K562 (cell line): ENCODE data around the gene IGFALS. TPM values are rescaled to one million over a fixed set of nuclear protein-coding genes. Genes with fewer than 3 reads are reported as not detected.

Experiments
- ATAC-seq: fragments of 200-7000 bp; cut with Tn5 transposase; 3 replicates; pipeline ENCODE4 v1.9.1; 2020; ENCODE audit warnings: moderate library complexity
- BruUV-seq: library from RNA; stranded (reverse); fragments of 400-500 nt; replicated peaks from 2 replicates; lab custom pipeline; 2021; lab: Mats Ljungman, UMichigan
- CTCF ChIA-PET: fragments of 300-600 bp; formaldehyde crosslinking; extraction: SDS; loops from one replicate; lab custom pipeline; 2021; ENCODE audit warnings: low intra/inter-chr PET ratio; lab: Yijun Ruan, JAX
- POLR2A ChIA-PET: fragments of 300-600, 350-650 bp; sonication (Branson Sonifier 250); formaldehyde crosslinking; extraction: SDS; loops from one replicate; lab custom pipeline; 2021; ENCODE audit warnings: antibody characterized with exemption, inconsistent platforms; lab: Yijun Ruan, JAX
- DNase-seq, 4 experiments: peaks; one replicate each; pipeline versions ENCODE4 v3.0.0 to v3.0.0-alpha.2; 2011 to 2018; ENCODE audit warnings: low spot score in 3 of 4, mixed read lengths in 3 of 4; ENCODE audit errors: extremely low read depth in 1 of 4
- FAIRE-seq: peaks from 2 replicates; lab custom pipeline; 2011; peaks lifted over from hg19 to GRCh38; lab: Jason Lieb, UNC
- H2AFZ ChIP-seq: 2 replicates; pipeline ENCODE4 v1.6.0; 2011; ENCODE audit warnings: low read depth, low read length, control low read depth, inconsistent platforms
- H3K27ac ChIP-seq: fragments of 200-600 bp; 3 replicates; pipeline ENCODE4 v1.8.0; 2011; ENCODE audit warnings: low read depth, mild to moderate bottlenecking, control low read depth, inconsistent platforms, low read length, moderate library complexity, mixed read lengths; ENCODE audit errors: extremely low read depth
- H3K27me3 ChIP-seq, 2 experiments: fragments of 300-600 bp in 1 of 2; 2 replicates in 1 of 2; 3 replicates in 1 of 2; pipeline versions ENCODE4 v1.6.0 to v1.8.0; 2011; ENCODE audit warnings: inconsistent platforms in 2 of 2, low read length in 2 of 2, mild to moderate bottlenecking in 1 of 2, mixed read lengths in 1 of 2, moderate library complexity in 1 of 2; ENCODE audit not compliant: control insufficient read depth in 2 of 2, insufficient read depth in 2 of 2
- H3K36me3 ChIP-seq: fragments of 300-600 bp; 3 replicates; pipeline ENCODE4 v1.8.0; 2011; ENCODE audit warnings: mild to moderate bottlenecking, low read length, inconsistent platforms; ENCODE audit not compliant: control insufficient read depth, insufficient read depth
- H3K4me1 ChIP-seq, 2 experiments: fragments of 200-600 bp in 1 of 2; replicated peaks in 1 of 2; 2 replicates in 1 of 2; 3 replicates in 1 of 2; pipeline versions ENCODE4 v1.5.1 to v1.8.0; 2011; ENCODE audit warnings: inconsistent platforms in 2 of 2, low read length in 2 of 2, mild to moderate bottlenecking in 1 of 2, mixed read lengths in 1 of 2, moderate library complexity in 1 of 2; ENCODE audit not compliant: control insufficient read depth in 2 of 2, insufficient read depth in 2 of 2
- H3K4me2 ChIP-seq: 2 replicates; pipeline ENCODE4 v1.6.1; 2011; ENCODE audit warnings: low read length, control low read depth, inconsistent platforms, mixed read lengths; ENCODE audit not compliant: insufficient read depth
- H3K4me3 ChIP-seq: fragments of 200-600 bp; sonication (generic), shearing (Covaris generic); 2 replicates; pipeline ENCODE4 v1.5.1; 2016; ENCODE audit warnings: control low read depth, inconsistent platforms
- H3K79me2 ChIP-seq: fragments of 200-600 bp; 3 replicates; pipeline ENCODE4 v1.8.0; 2011; ENCODE audit warnings: low read length, inconsistent platforms; ENCODE audit not compliant: control insufficient read depth, insufficient read depth
- H3K9ac ChIP-seq, 2 experiments: 2 replicates each; pipeline versions ENCODE4 v1.6.0 to v1.6.1; 2011; ENCODE audit warnings: low read depth in 2 of 2, low read length in 2 of 2, control low read depth in 1 of 2, inconsistent platforms in 1 of 2, mild to moderate bottlenecking in 1 of 2, mixed read lengths in 1 of 2; ENCODE audit not compliant: insufficient read depth in 1 of 2
- H3K9me1 ChIP-seq: one replicate; pipeline ENCODE4 v1.6.0; 2011; ENCODE audit warnings: inconsistent platforms, mild to moderate bottlenecking, low read length, moderate library complexity; ENCODE audit not compliant: control insufficient read depth, insufficient read depth
- H3K9me3 ChIP-seq: replicated peaks from 2 replicates; pipeline ENCODE4 v1.5.1; 2011; ENCODE audit warnings: low read depth, low read length, inconsistent platforms; ENCODE audit not compliant: control insufficient read depth, insufficient read depth
- H4K20me1 ChIP-seq: replicated peaks from 2 replicates; pipeline ENCODE4 v1.6.1; 2011; ENCODE audit warnings: low read length, inconsistent platforms, mixed read lengths; ENCODE audit not compliant: control insufficient read depth, insufficient read depth
- DNMT1 ChIP-seq: fragments of 450-650 bp; IDR thresholded peaks from 2 replicates; pipeline ENCODE4 v1.6.1; 2016; ENCODE audit warnings: antibody characterized with exemption, mild to moderate bottlenecking
- ERF ChIP-seq: fragments of 450-650 bp; formaldehyde crosslinking; IDR thresholded peaks from 2 replicates; pipeline ENCODE4 v1.4.0; 2020; ENCODE audit warnings: mild to moderate bottlenecking, mixed read lengths
- ETV1 ChIP-seq: fragments of 450-650 bp; conservative IDR thresholded peaks from 2 replicates; pipeline ENCODE4 v1.6.1; 2016; ENCODE audit warnings: missing genetic modification characterization, control low read depth, low read depth, missing compliant biosample characterization
- KLF13 ChIP-seq: fragments of 450-650 bp; IDR thresholded peaks from 2 replicates; pipeline ENCODE4 v1.6.1; 2016; ENCODE audit warnings: missing genetic modification characterization, low read depth, mild to moderate bottlenecking, missing compliant biosample characterization, moderate library complexity, borderline replicate concordance
- MECOM ChIP-seq: fragments of 250-450 bp; sonication (Bioruptor Pico); IDR thresholded peaks from 2 replicates; pipeline ENCODE4 v1.8.0; 2022; ENCODE audit warnings: inconsistent platforms
- NR0B1 ChIP-seq: fragments of 450-650 bp; IDR thresholded peaks from one replicate; pipeline ENCODE4 v1.6.1; 2018; ENCODE audit warnings: mild to moderate bottlenecking, moderate library complexity; ENCODE audit not compliant: partially characterized antibody
- NRF1 ChIP-seq, 2 experiments: fragments of 450-650 bp; IDR thresholded peaks in 1 of 2; conservative IDR thresholded peaks in 1 of 2; 2 replicates each; pipeline ENCODE4 v1.6.1; 2014; ENCODE audit warnings: mild to moderate bottlenecking in 2 of 2
- RCOR1 ChIP-seq, 2 experiments: IDR thresholded peaks; 2 replicates each; pipeline ENCODE4 v1.6.1; 2012; ENCODE audit warnings: low read depth in 2 of 2, low read length in 2 of 2, borderline replicate concordance in 1 of 2, improper control_type of control experiment in 1 of 2
- SLC30A9 ChIP-seq: fragments of 250-450 bp; sonication (Bioruptor Pico); IDR thresholded peaks from 2 replicates; pipeline ENCODE4 v1.8.0; 2022; ENCODE audit warnings: mild to moderate bottlenecking, moderate library complexity
- TAF15 ChIP-seq: fragments of 200-400 bp; formaldehyde crosslinking; IDR thresholded peaks from 2 replicates; pipeline ENCODE4 v1.6.1; 2017; ENCODE audit warnings: mild to moderate bottlenecking, low read depth, low read length, moderate library complexity
- ZC3H4 ChIP-seq: sonication (generic); formaldehyde crosslinking; IDR thresholded peaks from 2 replicates; pipeline ENCODE4 v1.9.0; 2021; ENCODE audit warnings: missing genetic modification reagents, borderline replicate concordance
- ZNF165 ChIP-seq: fragments of 250-450 bp; sonication (Bioruptor Pico); IDR thresholded peaks from 2 replicates; pipeline ENCODE4 v1.4.0; 2020; ENCODE audit warnings: borderline replicate concordance
- ZNF589 ChIP-seq: fragments of 200-800 bp; sonication (Bioruptor generic); IDR thresholded peaks from 2 replicates; pipeline ENCODE4 v1.6.1; 2016; ENCODE audit warnings: low read depth, missing genetic modification characterization, missing compliant biosample characterization
- ZNF668 ChIP-seq: fragments of 250-450 bp; sonication (Bioruptor Pico); IDR thresholded peaks from 2 replicates; pipeline ENCODE4 v1.8.0; 2022; ENCODE audit warnings: mild to moderate bottlenecking, inconsistent platforms
- WGBS: fragments of 100-300 bp; shearing (Covaris generic); methylation state at CpG from one replicate; pipeline ENCODE4 v1.1.6; 2016; ENCODE audit warnings: low coverage, mixed read lengths; ENCODE audit not compliant: insufficient coverage; ENCODE audit errors: missing lambda C conversion rate; 5-methylcytosine and 5-hydroxymethylcytosine counted together
- in situ Hi-C: fragments of 300-500 bp; cut with MboI; formaldehyde crosslinking; loops from 4 replicates; pipeline ENCODE4 v1.15.0; 2018; ENCODE audit warnings: inconsistent platforms, mixed read lengths
- intact Hi-C: fragments of 100-400 bp; cut with micrococcal nuclease; formaldehyde crosslinking; loops from 2 replicates; pipeline ENCODE4 v1.14.2; 2022
- polyA plus RNA-seq, 8 experiments: library from polyadenylated mRNA; depleted of rRNA in 4 of 8; stranded (reverse) in 5 of 8; unstranded in 3 of 8; fragments of >200 nt; fragmentation: Nextera tagmentation in 2 of 8; fragmentation: Illumina TruSeq in 1 of 8; extraction: Ambion mirVana in 2 of 8; extraction: Trizol in 1 of 8; gene quantifications; 2 replicates each; pipeline versions ENCODE4 v1.2.1 to v1.2.3, GENCODE V29; 2011 to 2014; ENCODE audit warnings: inconsistent platforms in 1 of 8, missing spikeins in 1 of 8
- total RNA-seq, 7 experiments: library from RNA; depleted of rRNA in 6 of 7; stranded (reverse); fragments of >200 nt in 6 of 7; fragmentation: Illumina TruSeq in 2 of 7; extraction: Trizol in 2 of 7; gene quantifications; 2 replicates each; pipeline versions ENCODE4 v1.2.1 to v1.2.3, GENCODE V29; 2011 to 2021; ENCODE audit warnings: low replicate concordance in 1 of 7
- TF ChIP-seq, protein P1 (sequence below): fragments of 250-450 bp; sonication (Bioruptor Pico); IDR thresholded peaks from 2 replicates; pipeline ENCODE4 v1.8.0; 2021; ENCODE audit warnings: moderate library complexity, mild to moderate bottlenecking, inconsistent platforms
- TF ChIP-seq, protein P2 (sequence below): sonication (generic); formaldehyde crosslinking; IDR thresholded peaks from 2 replicates; pipeline ENCODE4 v1.8.0; 2022; ENCODE audit warnings: missing genetic modification reagents, mild to moderate bottlenecking, borderline replicate concordance
- TF ChIP-seq, protein P3 (sequence below): fragments of 450-650 bp; IDR thresholded peaks from 2 replicates; pipeline ENCODE4 v1.6.1; 2016; ENCODE audit warnings: antibody characterized with exemption

The IGFALS gene
- total and polyA plus RNA-seq, 9 of the 15 experiments (the other 6 are each of a cell fraction or from before 2014, with no cell fraction given), result not detected

DNA sequence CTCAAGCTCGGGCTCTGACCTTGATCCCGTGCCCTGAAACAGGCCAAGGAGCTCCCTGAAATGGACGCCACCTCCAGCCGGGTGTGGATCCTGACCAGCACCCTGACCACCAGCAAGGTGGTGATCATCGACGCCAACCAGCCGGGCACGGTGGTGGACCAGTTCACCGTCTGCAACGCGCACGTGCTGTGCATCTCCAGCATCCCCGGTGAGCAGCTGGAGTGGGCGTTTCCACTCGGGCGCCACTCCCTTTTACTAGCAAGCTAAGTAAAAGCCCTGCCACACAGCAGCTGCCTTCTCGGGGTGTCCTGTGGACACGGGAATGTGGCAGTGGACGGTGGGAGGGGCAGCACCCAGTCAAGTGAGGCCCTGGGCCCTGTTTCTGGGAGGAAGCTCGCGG, 28.5 kb downstream of the IGFALS start:
- ChIA-PET POLR2A (interaction anchor here (1.0 to 1.5 kb wide), 2 partner anchors 18 to 42 kb away, joined by 3 to 4 read pairs; partner anchors contain the start of gene NUBP2), CTCF (no interaction called here)
- no TSS peak for BruUV-seq
- intact Hi-C loops (no loop called here), in situ Hi-C loops (loop anchor here (5.0 kb wide), 1 partner anchor 53 kb away; no protein-coding TSS in a partner anchor)
- Histone ChIP-seq H3K27ac (no peak overlapping the region), H3K4me3 (no peak overlapping the region), H3K9me3 (no peaks in the 10 kb centered on the region), H3K36me3 (peaks cover 87% of the 10 kb centered on the region; the same call in 2 of the 3 replicates), H4K20me1 (no peaks in the 10 kb centered on the region), H3K79me2 (peaks cover under 1% of the 10 kb centered on the region; the same call in 2 of the 3 replicates), H3K4me2 (no peak overlapping the region), H3K9ac (peak overlapping the region in 1 of 2 experiments; percentile 15; a peak in 2 of 4 replicates), H2AFZ (no peak overlapping the region), H3K9me1 (no peaks in the 10 kb centered on the region), H3K4me1 (peaks cover 10 to 88% of the 10 kb centered on the region in 2 experiments; a peak in 4 of 5 replicates), H3K27me3 (no peaks in the 10 kb centered on the region)
- 94% methylated on average over 18 of the region's 21 CpGs for WGBS
- FAIRE-seq, result no peak
- no peak for TF ChIP-seq MECOM
- no peak for TF ChIP-seq DNMT1
- no peak for TF ChIP-seq ETV1
- no peak for TF ChIP-seq RCOR1 (IDR thresholded peaks at IDR 0.05; ENCODE audit: borderline replicate concordance in 1 of 2, low read depth in 2 of 2, low read length in 2 of 2)
- no peak for TF ChIP-seq ZNF589 (CRISPR knock-in tag)
- TF ChIP-seq ZC3H4 (CRISPR knock-in tag), result no peak
- TF ChIP-seq TAF15, result no peak
- TF ChIP-seq, protein P1, sequence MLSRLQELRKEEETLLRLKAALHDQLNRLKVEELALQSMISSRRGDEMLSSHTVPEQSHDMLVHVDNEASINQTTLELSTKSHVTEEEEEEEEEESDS (CRISPR knock-in tag), result no peak
- TF ChIP-seq NR0B1, result no peak
- TF ChIP-seq SLC30A9 (CRISPR knock-in tag), result no peak
- TF ChIP-seq, protein P2, sequence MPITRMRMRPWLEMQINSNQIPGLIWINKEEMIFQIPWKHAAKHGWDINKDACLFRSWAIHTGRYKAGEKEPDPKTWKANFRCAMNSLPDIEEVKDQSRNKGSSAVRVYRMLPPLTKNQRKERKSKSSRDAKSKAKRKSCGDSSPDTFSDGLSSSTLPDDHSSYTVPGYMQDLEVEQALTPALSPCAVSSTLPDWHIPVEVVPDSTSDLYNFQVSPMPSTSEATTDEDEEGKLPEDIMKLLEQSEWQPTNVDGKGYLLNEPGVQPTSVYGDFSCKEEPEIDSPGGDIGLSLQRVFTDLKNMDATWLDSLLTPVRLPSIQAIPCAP (CRISPR knock-in tag), result no peak
- TF ChIP-seq KLF13 (tag), result no peak
- TF ChIP-seq NRF1 (conservative IDR thresholded peaks at IDR 0.05 in 1 of 2, IDR thresholded peaks at IDR 0.05 in 1 of 2), result no peak
- no peak for TF ChIP-seq ERF (CRISPR knock-in tag)
- no peak for TF ChIP-seq ZNF165 (CRISPR knock-in tag)
- TF ChIP-seq ZNF668 (CRISPR knock-in tag), result no peak
- TF ChIP-seq, protein P3, sequence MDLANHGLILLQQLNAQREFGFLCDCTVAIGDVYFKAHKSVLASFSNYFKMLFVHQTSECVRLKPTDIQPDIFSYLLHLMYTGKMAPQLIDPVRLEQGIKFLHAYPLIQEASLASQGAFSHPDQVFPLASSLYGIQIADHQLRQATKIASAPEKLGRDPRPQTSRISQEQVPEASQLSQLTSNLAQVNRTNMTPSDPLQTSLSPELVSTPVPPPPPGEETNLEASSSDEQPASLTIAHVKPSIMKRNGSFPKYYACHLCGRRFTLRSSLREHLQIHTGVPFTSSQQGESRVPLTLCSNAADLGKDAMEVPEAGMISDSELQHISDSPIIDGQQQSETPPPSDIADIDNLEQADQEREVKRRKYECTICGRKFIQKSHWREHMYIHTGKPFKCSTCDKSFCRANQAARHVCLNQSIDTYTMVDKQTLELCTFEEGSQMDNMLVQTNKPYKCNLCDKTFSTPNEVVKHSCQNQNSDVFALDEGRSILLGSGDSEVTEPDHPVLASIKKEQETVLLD, result no peak
- no peak for ATAC-seq
- no peak for DNase-seq
